CD14-positive monocyte (primary cell): ENCODE data around the gene SHD. TPM values are rescaled to one million over a fixed set of nuclear protein-coding genes. Genes with fewer than 3 reads are reported as not detected.

ENCODE experiments used
- DNase-seq, 3 donors: peaks; one replicate each; pipeline ENCODE4 v3.0.0-alpha.2; 2011 to 2022
- H2AFZ ChIP-seq: 2 replicates; pipeline ENCODE4 v1.6.0; 2012; ENCODE audit warnings: mild to moderate bottlenecking, low read depth, low read length, inconsistent platforms; ENCODE audit not compliant: insufficient read depth, poor library complexity, severe bottlenecking
- H3K27ac ChIP-seq, 2 donors: 1 replicate in 1 of 2; 2 replicates in 1 of 2; pipeline ENCODE4 v1.5.1; 2012 to 2013; ENCODE audit warnings: low read length in 2 of 2, control low read depth in 1 of 2, inconsistent platforms in 1 of 2, low read depth in 1 of 2, mild to moderate bottlenecking in 1 of 2
- H3K27me3 ChIP-seq, 2 donors: one replicate each; pipeline versions ENCODE4 v1.6.0 to v1.6.1; 2011 to 2013; ENCODE audit warnings: low read length in 2 of 2; ENCODE audit not compliant: control insufficient read depth in 2 of 2, insufficient read depth in 2 of 2
- H3K36me3 ChIP-seq, 2 donors: replicated peaks in 1 of 2; 1 replicate in 1 of 2; 2 replicates in 1 of 2; pipeline versions ENCODE4 v1.5.1 to v1.6.1; 2012 to 2013; ENCODE audit warnings: low read length in 2 of 2, control low read depth in 1 of 2, inconsistent platforms in 1 of 2, mild to moderate bottlenecking in 1 of 2; ENCODE audit not compliant: insufficient read depth in 2 of 2, control insufficient read depth in 1 of 2
- H3K4me1 ChIP-seq, 2 donors: 1 replicate in 1 of 2; 2 replicates in 1 of 2; pipeline versions ENCODE4 v1.5.1 to v1.6.1; 2012 to 2013; ENCODE audit warnings: low read length in 2 of 2, control low read depth in 1 of 2, inconsistent platforms in 1 of 2, mild to moderate bottlenecking in 1 of 2, moderate library complexity in 1 of 2; ENCODE audit not compliant: insufficient read depth in 2 of 2, control insufficient read depth in 1 of 2
- H3K4me2 ChIP-seq: replicated peaks from 2 replicates; pipeline ENCODE3; 2012; ENCODE audit warnings: low read length, moderate library complexity, mild to moderate bottlenecking; ENCODE audit not compliant: poor library complexity, severe bottlenecking; ENCODE audit errors: extremely low read depth
- H3K4me3 ChIP-seq, 3 experiments: fragments of 200-600 bp in 1 of 3; sonication (generic) in 1 of 3; replicated peaks in 1 of 3; 1 replicate in 2 of 3; 2 replicates in 1 of 3; pipeline ENCODE4 v1.5.1; 2011 to 2013; ENCODE audit warnings: low read length in 3 of 3, mild to moderate bottlenecking in 3 of 3, control low read depth in 2 of 3, low read depth in 2 of 3, inconsistent platforms in 1 of 3, moderate library complexity in 1 of 3
- H3K79me2 ChIP-seq: 2 replicates; pipeline ENCODE4 v1.6.0; 2012; ENCODE audit warnings: mild to moderate bottlenecking, control low read depth, inconsistent platforms, low read length, moderate library complexity; ENCODE audit not compliant: insufficient read depth
- H3K9ac ChIP-seq: 2 replicates; pipeline ENCODE4 v1.6.0; 2017; ENCODE audit warnings: low read length, mild to moderate bottlenecking; ENCODE audit not compliant: insufficient read depth, poor library complexity, severe bottlenecking
- H3K9me3 ChIP-seq, 2 donors: replicated peaks in 1 of 2; 1 replicate in 1 of 2; 2 replicates in 1 of 2; pipeline versions ENCODE4 v1.5.1 to v1.6.1; 2012 to 2013; ENCODE audit warnings: low read length in 2 of 2, control low read depth in 1 of 2; ENCODE audit not compliant: control insufficient read depth in 1 of 2, insufficient read depth in 1 of 2
- H4K20me1 ChIP-seq: 2 replicates; pipeline ENCODE4 v1.6.0; 2012; ENCODE audit warnings: mild to moderate bottlenecking, low read length, control low read depth, moderate library complexity; ENCODE audit not compliant: insufficient read depth
- H3K27ac Mint-ChIP-seq, 7 donors: one replicate each; pipeline ENCODE4 v1.8.0; 2020; ENCODE audit warnings: mild to moderate bottlenecking in 7 of 7, mixed read lengths in 7 of 7, moderate library complexity in 6 of 7, inconsistent platforms in 2 of 7
- H3K27me3 Mint-ChIP-seq, 3 donors: one replicate each; pipeline ENCODE4 v1.8.0; 2021 to 2022; ENCODE audit warnings: low read depth in 3 of 3, mild to moderate bottlenecking in 3 of 3, mixed read lengths in 3 of 3, moderate library complexity in 3 of 3, inconsistent platforms in 1 of 3
- H3K36me3 Mint-ChIP-seq, 2 donors: one replicate each; pipeline ENCODE4 v1.8.0; 2020; ENCODE audit warnings: mixed read lengths in 2 of 2, inconsistent platforms in 1 of 2, mild to moderate bottlenecking in 1 of 2
- H3K4me1 Mint-ChIP-seq: one replicate; pipeline ENCODE4 v1.8.0; 2020; ENCODE audit warnings: mild to moderate bottlenecking, mixed read lengths
- H3K4me3 Mint-ChIP-seq, 2 donors: one replicate each; pipeline ENCODE4 v1.8.0; 2020; ENCODE audit warnings: mild to moderate bottlenecking in 2 of 2, mixed read lengths in 2 of 2, moderate library complexity in 1 of 2
- H3K9me3 Mint-ChIP-seq, 7 donors: one replicate each; pipeline ENCODE4 v1.8.0; 2020 to 2022; ENCODE audit warnings: mixed read lengths in 7 of 7, mild to moderate bottlenecking in 6 of 7, moderate library complexity in 6 of 7, inconsistent platforms in 2 of 7
- CTCF ChIP-seq: fragments of 200-600 bp; IDR thresholded peaks from one replicate; pipeline ENCODE4 v1.8.0; 2022; ENCODE audit warnings: antibody characterized with exemption, mild to moderate bottlenecking
- WGBS: methylation state at CpG from one replicate; pipeline ENCODE4 v1.1.5; 2013; ENCODE audit warnings: missing lambda C conversion rate; ENCODE audit not compliant: insufficient coverage; 5-methylcytosine and 5-hydroxymethylcytosine counted together
- intact Hi-C, 2 donors: fragments of 100-400 bp; cut with micrococcal nuclease; formaldehyde crosslinking; loops; one replicate each; pipeline versions ENCODE4 v1.15.0 to v1.15.1; 2023
- polyA plus RNA-seq, 3 donors: library from polyadenylated mRNA; depleted of rRNA in 1 of 3; unstranded in 2 of 3; stranded (reverse) in 1 of 3; fragments of 300-500 nt in 2 of 3; fragments of >200 nt in 1 of 3; fragmentation: Illumina TruSeq in 2 of 3; gene quantifications; 1 replicate in 2 of 3; 2 replicates in 1 of 3; pipeline ENCODE4 v1.2.3, GENCODE V29; 2012 to 2021

Gene SHD
- polyA plus RNA-seq, 3 donors = not detected

GRCh38 chr19:4324228-4324627 lies 45.2 kb downstream of the SHD start:
- H3K27me3 ChIP-seq = peaks cover 2 to 28% of the 10 kb centered on the region in 2 donors
- no peak overlapping the region for H3K9ac ChIP-seq
- H3K27ac ChIP-seq = no peak overlapping the region
- no peak for DNase-seq
- H3K36me3 Mint-ChIP-seq = peaks cover 3% of the 10 kb centered on the region in 2 donors
- peaks cover 30 to 42% (median 39%) of the 10 kb centered on the region in 3 donors for H3K27me3 Mint-ChIP-seq
- H3K27ac Mint-ChIP-seq = no peak overlapping the region
- H3K79me2 ChIP-seq = no peaks in the 10 kb centered on the region
- H4K20me1 ChIP-seq = no peaks in the 10 kb centered on the region
- peaks cover 36 to 57% (median 48%) of the 10 kb centered on the region in 7 donors for H3K9me3 Mint-ChIP-seq
- intact Hi-C loops = loop anchor here in 1 of 2 donors (10.0 kb wide), 1 partner anchor 351 kb away; the partner anchor contains the start of gene MYDGF
- peaks cover 26 to 51% of the 10 kb centered on the region in 2 donors for H3K9me3 ChIP-seq
- H3K4me3 ChIP-seq = no peak overlapping the region
- no peak for TF ChIP-seq CTCF
- H3K4me1 Mint-ChIP-seq = peaks cover 30% of the 10 kb centered on the region
- H3K36me3 ChIP-seq = no peaks in the 10 kb centered on the region
- peaks cover 23 to 26% of the 10 kb centered on the region in 2 donors for H3K4me1 ChIP-seq
- WGBS = 92% methylated on average over 5 of the region's 12 CpGs
- no peak overlapping the region for H2AFZ ChIP-seq
- no peak overlapping the region for H3K4me3 Mint-ChIP-seq
- H3K4me2 ChIP-seq = no peak overlapping the region

- Histone ChIP-seq H3K4me1 (peaks cover 23 to 26% of the 10 kb centered on the region in 2 donors), H4K20me1 (no peaks in the 10 kb centered on the region), H3K36me3 (no peaks in the 10 kb centered on the region), H3K27me3 (peaks cover 2 to 28% of the 10 kb centered on the region in 2 donors), H2AFZ (peak overlapping the region; percentile 54), H3K9me3 (peaks cover 7 to 30% of the 10 kb centered on the region in 2 donors), H3K27ac (no peak overlapping the region), H3K4me3 (no peak overlapping the region), H3K79me2 (no peaks in the 10 kb centered on the region), H3K9ac (no peak overlapping the region), H3K4me2 (no peak overlapping the region)
- Mint-ChIP-seq H3K36me3 (peaks cover 3% of the 10 kb centered on the region in 2 donors), H3K27me3 (peaks cover 30 to 45% (median 45%) of the 10 kb centered on the region in 3 donors), H3K4me3 (peak overlapping the region in 1 of 2 donors; percentile 77), H3K9me3 (peaks cover 17 to 44% (median 30%) of the 10 kb centered on the region in 7 donors), H3K27ac (peak overlapping the region in 1 of 7 donors; percentile 76), H3K4me1 (peaks cover 30% of the 10 kb centered on the region)
- no peak for TF ChIP-seq CTCF
- no peak for DNase-seq
- 50% methylated on average over 7 of the region's 13 CpGs for WGBS
- intact Hi-C loops = loop anchor here in 1 of 2 donors (10.0 kb wide), 1 partner anchor 348 kb away; the partner anchor contains the start of gene MYDGF
These were observed 47.3 kb downstream of the SHD start for GRCh38 chr19:4326215-4326836.
